ENCODE data around the gene AURKB. TPM values are rescaled to one million over a fixed set of nuclear protein-coding genes. Genes with fewer than 3 reads are reported as not detected.

AURKB gene
- total and polyA plus RNA-seq, 2 of the 13 experiments (the other 11 are each of a cell fraction or from before 2014, with no cell fraction given): 29.5 to 75.3 TPM

- no peak for TF ChIP-seq MLXIP (CRISPR knock-in tag; IDR thresholded peaks at IDR 0.05; ENCODE audit: borderline replicate concordance)
- peak; percentile 68; the same call in 1 of the 2 replicates for TF ChIP-seq ZFP90 (CRISPR knock-in tag; IDR thresholded peaks at IDR 0.05; ENCODE audit: borderline replicate concordance)
- TF ChIP-seq MAX (IDR thresholded peaks at IDR 0.05): peak; percentile 97
- no peak for TF ChIP-seq DMTF1 (CRISPR knock-in tag; IDR thresholded peaks at IDR 0.05)
- TF ChIP-seq RFXAP (CRISPR knock-in tag; IDR thresholded peaks at IDR 0.05; ENCODE audit: borderline replicate concordance): peak; percentile 63
- TF ChIP-seq ONECUT2 (CRISPR knock-in tag; IDR thresholded peaks at IDR 0.05): 0 out of 2 replicates have a peak, but pooled peaks have one; percentile 1
- TF ChIP-seq ATF5 (CRISPR knock-in tag; IDR thresholded peaks at IDR 0.05; ENCODE audit: low read depth): 0 out of 2 replicates have a peak, but pooled peaks have one; percentile 54
- TF ChIP-seq SALL1 (CRISPR knock-in tag; IDR thresholded peaks at IDR 0.05): peak; percentile 87
- TF ChIP-seq MXI1 (IDR thresholded peaks at IDR 0.05; ENCODE audit: borderline replicate concordance, low read depth, low read length): peak; percentile 100
- TF ChIP-seq UBTF (CRISPR knock-in tag; IDR thresholded peaks at IDR 0.05): peak; percentile 69
- peak; percentile 28; the same call in 1 of the 2 replicates for TF ChIP-seq TARDBP (CRISPR knock-in tag; IDR thresholded peaks at IDR 0.05)
- TF ChIP-seq GLMP (CRISPR knock-in tag; IDR thresholded peaks at IDR 0.05; ENCODE audit: borderline replicate concordance): no peak
- 0 out of 2 replicates have a peak, but pooled peaks have one; percentile 51 for TF ChIP-seq HINFP (CRISPR knock-in tag; IDR thresholded peaks at IDR 0.05; ENCODE audit: low read depth)
- no peak; the same call in 1 of the 2 replicates for TF ChIP-seq SNAPC2 (CRISPR knock-in tag; IDR thresholded peaks at IDR 0.05)
- TF ChIP-seq ZNF354B (CRISPR knock-in tag; IDR thresholded peaks at IDR 0.05): peak; percentile 16; the same call in 1 of the 2 replicates
Observed at GRCh38 chr17:8209907-8210760, at the start of gene AURKB (continued).

Measured in HepG2 (cell line).